Measurements from ENCODE around the gene RAB6B.

The RAB6B gene

DNA sequence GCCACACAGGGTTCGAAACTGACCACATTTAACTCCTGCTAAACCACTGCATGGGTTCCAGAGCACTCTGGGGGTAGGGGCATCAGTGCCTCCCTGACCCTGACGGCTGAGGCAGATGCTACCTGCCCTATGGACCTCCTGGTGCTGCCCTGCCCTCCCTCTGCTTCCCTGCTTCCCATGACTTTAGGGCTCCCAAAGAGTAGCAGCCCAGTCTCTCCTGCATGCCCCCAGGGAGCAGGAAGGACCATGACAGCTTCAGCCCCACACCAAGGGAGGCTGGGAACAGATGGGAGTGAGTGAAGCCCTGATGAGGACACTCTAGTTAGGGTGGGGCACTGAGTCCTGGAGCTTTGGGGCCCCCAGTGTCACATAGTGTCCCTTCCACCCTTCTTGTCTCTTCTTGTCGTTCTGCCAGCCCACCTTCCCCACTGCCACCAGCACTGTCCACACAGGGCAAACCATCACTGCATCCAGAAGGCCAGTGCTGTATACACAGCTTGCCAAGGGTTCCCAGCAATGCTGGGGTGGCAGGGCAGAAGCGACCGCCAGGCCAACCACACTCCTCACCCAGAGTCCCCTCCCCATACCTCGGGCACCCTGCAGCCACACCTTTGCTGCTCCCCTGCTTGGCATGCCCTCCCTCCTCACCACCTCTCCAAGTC is 59.1 kb downstream of the RAB6B start:
- DNase-seq (ENCODE audit: low read depth in 2 of 2): no peak

DNA sequence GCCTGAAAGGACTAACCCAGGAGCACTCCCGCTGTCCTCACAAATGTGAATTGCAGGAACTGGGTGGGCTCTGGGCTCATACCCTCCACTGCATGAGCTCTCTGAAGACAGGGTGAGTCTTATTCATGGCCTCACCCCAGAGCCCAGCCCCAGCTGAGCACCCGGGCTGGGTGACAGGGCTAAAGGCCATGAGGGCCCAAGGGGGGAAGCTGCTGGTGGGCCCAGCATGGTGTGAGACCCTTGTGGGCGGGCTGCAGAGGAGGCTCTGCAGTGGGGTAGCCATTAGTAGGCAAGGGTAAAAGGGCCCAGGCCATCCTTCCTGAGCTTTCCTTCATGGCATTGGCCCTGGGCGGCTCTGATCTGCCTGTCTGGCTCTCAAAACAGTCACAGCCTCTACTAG is 59.7 kb downstream of the RAB6B start:
- DNase-seq (ENCODE audit: low read depth in 2 of 2): no peak

DNA sequence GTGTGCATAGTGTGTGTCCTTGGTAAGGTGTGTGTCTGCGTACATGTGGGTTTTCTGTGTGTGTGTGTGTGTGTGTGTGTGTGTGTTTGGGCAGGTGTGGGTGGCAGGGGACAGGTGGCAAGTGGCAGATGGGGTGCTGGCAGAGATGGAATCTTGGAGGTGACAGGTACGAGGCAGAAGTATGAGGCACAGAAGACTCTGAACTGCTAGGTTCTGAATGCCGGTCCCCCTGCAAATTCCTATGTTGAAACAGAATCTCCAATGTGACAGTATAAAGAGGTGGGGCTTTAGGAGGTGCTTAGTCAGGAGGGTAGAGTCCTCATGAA is 60.3 kb downstream of the RAB6B start:
- DNase-seq (ENCODE audit: low read depth in 2 of 2): no peak

DNA sequence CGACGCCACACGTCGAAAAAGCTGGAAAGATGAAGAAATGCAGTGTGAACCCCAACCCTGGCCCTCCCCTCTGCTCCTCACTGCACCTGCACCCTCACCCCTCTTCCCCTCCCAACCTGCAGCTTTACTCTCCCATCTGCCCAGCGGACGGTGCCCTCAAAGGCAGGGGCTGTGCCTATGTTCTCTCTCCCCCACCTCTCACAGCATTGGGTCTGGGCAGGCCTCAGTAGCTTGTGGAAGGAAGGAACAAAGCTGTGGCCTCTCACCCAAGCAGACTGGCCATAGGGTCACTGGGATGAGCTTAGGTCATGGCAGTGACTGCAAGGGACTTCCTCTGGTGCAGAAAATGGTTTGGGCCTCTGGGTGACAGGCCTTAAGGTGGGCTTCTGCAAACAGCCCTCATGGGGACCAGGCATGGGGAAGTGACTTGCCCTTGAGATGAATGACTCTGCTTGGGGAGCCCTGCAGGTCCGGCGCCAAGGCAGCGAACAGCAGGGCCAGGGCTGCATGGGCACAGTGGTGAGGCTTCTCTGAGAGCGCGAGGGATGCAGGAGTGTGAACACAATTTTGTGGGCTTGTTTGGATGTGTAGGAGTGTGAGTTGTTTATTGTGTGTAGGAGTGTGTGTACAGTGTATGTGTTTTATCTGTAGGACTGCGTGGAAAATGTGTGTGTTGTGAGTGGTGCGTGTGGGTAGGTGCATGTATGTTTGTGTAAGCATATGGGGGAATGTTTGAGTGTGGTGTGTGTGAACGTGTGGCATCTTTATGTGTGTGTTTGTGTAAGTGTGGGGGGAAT is 60.9 kb downstream of the RAB6B start:
- DNase-seq (ENCODE audit: low read depth in 2 of 2): no peak

DNA sequence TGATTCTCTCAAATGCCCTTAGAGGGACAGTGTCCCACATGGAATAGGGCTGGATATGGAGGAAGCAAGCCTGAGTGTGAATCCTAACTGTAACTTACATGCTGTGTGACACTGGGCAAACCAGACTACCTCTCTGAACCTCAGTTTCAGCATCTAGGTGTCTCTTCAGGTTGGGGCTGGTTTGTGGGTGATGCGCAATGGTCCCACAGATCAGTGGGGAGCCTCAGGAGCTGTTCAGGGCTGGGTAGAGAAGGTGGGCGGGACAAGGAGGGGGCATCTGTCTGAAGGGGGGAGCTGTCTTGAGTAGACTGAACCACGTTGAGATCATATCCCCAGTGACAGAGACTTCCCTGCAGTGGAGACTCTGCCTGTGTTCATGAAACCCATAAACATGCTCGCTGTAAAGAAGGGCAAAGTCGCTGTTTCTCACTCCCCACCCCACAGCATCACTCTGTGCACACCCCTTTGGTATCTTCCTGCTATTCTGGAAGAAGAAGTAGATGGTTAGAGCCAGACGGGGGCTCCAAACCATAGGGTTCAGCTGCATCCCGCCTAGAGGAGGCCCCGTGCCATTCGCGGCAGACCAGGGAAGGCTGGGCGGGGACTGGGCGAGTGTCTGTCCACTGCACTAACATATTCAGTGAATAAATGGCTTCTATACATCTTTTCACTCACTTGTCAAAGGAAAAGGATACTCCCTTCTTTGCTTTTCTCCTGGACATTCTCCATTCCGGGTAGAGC is 61.6 kb downstream of the RAB6B start:
- no peak for DNase-seq (ENCODE audit: low read depth in 2 of 2)

DNA sequence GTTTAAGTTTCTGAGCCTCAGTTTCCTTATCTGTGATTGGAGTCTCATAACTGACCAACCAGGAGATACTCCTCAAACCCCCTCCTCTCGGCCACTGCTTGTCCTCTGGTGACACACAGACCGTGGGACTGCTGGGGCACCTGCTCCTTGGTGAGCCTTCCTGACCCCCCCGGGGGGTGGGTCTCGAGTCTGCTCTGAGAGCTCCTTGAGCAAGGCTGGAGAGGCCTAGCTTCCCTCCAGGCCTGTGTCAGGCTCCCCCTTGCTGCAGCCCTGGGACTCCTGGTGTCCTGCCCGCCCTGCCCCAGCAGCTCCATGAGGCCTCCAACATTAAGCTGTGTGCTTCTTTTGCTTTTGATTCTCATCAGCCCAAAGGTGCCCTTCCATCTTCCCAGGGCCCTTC is 62.4 kb downstream of the RAB6B start:
- no peak for DNase-seq (ENCODE audit: low read depth in 2 of 2)

DNA sequence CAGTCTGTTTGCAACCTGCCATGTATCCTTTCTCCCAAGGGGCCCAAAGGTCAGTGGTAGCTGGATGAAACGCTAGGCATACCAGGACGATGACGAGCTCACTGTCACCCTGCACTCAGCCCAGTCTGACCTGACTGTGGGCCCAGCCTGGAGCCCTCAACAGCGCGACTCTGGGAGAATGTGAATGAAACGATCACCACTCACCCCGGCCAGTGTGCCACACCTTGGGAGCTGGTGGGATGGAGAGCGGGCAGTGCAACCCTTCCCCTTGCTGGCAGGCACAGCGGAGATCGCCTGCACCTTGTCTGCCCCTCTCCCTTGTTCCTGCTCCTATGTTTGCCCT is 62.9 kb downstream of the RAB6B start:
- DNase-seq (ENCODE audit: low read depth in 2 of 2): no peak

DNA sequence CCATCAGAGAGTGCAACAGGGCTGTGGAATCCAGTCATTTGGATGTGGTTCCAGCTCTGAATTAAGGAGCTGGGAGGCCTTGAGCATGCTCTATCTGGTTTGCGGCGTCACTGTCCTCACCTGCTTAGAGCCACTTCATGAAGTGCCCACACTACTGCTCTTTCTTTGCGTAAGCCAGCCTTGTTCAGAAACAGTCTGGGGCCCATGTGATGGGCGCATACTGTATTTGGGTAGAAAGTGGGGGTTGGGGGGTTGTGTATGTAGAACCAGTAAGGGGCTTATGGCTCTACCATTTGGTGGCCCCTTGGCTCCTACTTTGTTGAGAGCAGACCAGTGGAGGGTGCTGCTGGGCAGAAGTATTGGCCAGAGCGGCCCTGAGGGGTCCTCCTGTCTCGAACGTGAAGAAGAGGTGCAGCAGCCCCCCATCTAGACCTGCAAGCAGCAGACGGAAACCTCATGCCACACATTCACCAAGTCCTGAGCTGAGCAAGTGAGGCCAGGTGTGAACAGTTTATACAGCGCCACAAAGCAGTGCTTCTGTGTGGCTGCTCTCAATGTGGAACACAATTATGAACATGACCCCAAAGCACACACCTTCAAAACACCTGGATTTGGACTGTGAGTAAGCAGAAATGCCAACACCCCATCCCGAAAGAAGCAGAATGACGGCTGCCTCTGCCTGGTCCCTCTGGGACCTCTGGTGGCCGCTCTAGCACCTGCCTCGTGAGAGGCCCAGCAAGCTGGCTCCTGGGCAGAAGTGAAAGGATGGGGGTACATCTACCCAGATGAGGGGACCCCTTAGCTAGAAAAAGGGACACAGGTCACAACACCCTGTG is 63.5 kb downstream of the RAB6B start:
- no peak for DNase-seq (ENCODE audit: low read depth in 2 of 2)

DNA sequence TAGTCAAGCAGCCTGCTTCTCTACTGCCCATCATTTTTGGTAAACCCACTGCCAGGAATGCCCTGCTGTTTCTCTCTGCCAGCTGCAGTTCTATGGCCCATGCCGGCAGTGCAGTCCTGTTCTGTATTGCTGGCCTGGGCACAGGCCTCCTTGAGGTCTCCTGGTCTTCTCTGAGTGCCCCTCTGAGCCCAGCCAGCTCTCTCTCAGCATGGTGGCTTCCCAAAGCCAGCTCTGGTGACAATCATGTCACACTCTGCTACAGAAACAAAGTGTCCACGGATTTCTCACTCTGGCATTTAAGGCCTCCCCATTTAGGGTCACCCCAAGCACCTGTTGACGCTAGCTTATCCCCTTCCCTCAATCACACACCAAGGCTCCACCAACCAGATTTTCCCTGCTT is 65.6 kb downstream of the RAB6B start:
- DNase-seq (ENCODE audit: low read depth in 2 of 2): no peak

DNA sequence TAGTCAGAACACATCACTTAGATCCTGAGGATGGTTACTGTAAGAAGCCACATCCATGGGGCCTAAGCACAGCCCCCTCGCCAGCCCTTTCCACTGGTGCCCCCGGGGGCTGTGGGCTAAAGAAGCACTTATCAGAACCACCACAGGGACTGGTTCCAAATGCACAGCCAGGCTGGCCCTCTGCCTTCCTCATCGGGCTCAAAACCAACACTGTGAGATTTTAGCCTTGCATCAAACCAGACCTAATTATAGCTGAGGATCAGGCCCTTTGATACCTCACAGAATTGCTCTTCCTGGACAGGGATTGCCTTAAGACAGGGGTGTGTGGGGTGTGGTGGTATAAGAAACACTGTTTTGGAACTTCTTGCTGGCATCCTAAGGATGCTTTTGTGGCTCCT is 66.4 kb downstream of the RAB6B start:
- DNase-seq (ENCODE audit: low read depth in 2 of 2): no peak

DNA sequence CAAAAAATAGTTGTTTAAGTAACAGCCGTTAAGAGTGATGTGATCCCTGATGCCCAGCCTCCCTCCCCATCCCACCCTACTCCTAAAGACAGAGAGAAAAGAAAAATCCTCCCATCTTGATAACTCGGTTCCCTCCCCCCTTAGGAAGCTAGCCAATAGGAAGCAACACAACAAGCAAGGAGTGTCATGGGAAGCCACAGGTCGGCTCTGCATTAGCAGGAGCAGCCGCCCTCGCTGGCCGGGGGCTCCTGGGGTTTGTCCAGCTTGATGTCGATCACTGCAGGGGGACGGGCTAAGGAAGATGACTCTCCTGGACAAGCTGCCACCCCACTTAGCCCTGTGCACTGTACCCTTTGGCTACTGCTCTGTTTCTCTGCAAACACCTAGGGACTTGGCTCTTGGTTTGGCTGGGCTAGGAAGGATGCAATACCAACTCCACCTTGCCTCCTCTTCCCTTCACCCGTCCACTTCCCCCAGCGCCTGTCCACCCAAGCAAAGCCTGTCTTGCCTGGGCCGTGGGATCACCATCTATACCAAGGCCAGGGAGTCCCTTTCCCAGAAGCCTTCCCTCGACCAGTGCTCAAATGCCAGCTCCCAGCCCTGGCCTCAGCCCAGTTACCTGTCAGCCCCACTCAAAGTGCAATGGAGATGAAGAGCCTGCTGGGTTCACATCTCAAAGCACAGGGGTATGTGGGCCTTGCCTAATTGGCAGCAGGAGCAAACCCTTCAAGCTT is 66.9 kb downstream of the RAB6B start:
- no peak for DNase-seq (ENCODE audit: low read depth in 2 of 2)

DNA sequence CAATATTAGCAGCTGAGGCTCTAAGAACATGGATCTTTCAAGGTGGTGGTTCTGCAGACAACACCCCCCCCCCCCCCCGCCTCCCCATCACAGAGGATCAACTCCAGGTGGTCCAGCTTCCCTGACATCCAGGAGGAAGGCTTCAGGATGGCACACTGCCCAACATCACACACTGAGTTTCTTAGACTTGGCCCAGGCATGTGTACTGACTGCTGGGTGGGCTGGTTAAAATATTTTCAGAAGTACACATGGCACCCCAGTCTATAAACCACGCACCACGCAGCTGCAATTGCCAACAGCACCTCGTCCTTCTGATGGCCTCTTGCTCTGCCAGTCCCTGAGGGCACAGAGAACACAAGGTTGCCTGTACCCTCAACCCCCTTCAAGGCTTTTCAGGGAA is 68.0 kb downstream of the RAB6B start:
- DNase-seq (ENCODE audit: low read depth in 2 of 2): no peak

DNA sequence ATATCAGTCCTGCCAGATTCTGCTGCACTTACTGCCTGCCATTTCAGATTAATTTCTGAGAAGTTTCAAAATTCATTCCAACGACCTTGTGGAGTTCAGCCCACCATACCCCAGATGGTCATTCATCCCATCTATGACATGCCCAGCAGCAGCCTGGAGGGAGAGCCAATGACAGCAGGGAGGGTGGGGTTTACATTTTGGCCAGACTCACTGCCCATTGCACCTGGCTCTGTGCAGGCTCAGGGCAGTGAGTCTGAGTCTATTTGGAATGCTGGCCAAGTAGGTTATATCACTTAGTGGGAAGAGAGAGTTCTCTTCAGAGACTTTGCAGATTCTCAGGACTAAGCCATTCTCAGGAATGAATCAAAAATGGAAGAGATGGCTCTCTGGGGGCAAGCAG is 68.5 kb downstream of the RAB6B start:
- DNase-seq (ENCODE audit: low read depth in 2 of 2): no peak

DNA sequence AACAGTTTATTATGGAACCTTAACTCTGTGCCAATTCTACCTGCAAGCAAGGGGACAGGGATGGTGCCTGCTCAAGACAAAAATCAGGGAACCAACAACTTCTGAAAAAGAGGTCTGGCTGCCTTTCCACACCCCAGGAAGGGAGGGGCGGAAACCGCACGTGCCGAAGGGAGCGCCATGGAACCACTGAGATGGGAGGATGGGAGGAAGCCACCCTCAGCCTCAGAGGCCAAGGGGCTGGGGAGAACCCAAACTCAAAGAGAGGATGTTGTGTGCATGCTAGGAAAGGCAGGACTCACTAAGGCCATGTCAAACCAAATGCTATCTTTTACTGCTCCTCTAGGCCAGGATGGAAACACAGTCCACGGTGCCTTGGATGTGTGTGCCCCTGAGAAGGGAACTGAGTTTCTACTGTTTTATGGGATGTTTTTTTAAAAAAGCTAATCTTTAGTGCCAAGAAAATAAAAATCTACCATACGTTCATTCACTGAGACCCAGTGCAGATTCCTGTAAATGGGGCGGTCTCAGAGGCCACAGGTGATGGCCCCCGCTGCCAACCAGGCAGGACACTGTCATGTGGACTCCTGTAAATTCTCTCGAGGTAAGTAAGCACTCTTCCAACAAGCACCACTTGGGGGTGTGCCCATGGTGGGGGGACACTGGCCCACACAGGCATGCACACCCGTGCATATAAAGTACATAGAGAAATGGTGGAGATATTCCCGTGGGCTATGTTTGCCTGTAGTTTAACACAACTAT is 69.5 kb downstream of the RAB6B start:
- no peak for DNase-seq (ENCODE audit: low read depth in 2 of 2)

DNA sequence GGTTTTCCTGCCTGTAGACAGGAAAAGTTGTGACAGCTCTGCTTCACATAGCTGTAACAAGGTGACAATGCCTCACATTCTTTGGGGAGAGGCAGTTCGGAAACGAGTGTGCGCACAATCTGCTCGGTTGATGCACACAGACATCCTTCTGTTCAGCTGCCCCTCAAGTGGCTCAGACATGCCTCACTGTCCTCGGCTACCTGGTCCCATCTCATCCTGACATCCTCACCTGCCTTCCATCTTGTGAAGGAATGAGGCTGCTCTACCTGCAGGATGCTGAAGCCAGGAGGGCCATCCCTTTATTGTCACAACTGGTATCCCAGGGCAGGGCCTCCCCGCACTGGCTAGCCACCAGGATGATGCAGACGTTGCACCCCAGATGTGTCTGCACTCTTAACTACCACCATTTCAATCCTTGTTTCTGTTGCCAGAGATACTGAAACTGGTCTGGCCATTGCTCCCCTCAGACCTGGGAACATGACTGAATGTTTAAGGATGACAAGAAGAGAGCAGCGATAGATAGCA is 70.7 kb downstream of the RAB6B start:
- no peak for DNase-seq (ENCODE audit: low read depth in 2 of 2)

DNA sequence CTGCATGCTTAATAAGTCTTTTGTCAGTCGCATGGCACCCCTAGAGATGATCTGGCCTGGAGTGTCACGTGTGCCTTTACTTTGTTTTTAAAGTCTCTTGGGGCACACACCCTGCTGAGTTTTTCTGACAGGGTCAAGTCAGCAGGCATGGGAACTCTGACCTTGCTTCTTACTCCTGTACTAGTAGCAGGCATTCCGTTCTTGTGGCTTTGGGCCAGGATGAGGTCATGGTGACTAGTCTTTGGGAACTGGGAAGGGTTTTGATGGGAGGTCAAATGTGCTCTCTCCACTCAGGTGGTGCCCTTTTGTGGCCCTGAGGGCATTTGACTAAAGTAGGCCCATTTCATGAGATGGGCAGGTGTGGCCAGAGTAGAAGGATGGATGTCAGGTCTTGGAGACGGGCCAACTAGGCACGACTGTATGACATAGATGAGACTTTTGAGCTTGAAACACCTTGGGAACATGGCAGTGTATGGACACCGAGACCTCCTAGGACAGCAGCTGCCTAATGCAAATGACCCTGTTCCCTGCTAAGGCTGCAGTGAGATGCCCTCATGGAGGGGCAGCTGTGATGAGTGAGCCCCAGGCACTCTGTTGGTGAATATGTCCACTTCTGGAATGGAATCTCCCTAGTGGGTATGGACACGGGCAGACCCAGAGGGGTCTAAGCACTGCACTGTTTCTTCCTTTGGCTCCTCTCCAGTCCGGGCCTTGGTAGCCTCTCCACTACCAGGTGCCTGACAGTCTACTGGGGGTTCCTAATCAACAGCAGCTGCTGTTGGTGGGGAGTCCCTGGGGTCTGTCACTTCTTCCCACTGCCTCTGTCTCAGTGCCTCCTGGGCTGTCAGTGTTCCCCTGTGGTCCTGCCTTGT is 73.7 kb downstream of the RAB6B start:
- no peak for DNase-seq (ENCODE audit: low read depth in 2 of 2)

DNA sequence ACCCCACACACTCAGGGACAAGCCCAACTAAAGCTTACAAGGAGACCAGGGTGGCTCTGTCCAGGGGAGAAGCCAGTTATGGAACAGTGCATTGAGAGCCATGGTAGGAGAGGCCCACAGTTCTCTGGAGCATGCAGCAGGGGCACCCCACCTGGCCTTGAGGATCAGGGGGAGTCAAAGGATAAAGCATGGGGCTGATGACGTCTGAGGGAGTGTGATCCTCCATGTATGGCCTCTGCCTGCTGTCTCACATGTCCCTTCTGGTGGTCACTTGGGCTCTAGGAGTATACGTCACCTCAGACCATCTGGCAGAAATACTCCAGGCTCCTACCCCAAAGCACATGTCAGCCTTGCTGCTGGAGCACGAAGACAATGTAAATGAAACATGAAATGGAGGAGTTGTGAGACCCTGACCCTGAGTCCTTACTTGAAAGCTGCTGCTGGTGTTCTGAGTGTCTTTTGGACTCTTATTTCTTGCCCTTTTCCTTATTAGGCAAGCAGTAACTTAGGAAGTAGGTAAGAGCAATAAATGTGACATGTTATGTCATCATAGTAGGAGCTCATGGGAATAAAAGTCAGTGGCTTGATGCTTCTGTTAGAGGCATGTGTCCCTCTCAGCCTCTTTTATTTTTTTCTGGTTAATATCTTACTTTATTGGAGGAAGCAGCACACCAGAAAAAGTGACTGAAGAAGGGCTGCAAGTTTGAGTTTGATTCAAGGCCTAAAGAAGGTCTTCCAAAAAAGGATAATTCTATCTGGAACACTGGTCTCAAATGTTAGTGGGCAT is 74.6 kb downstream of the RAB6B start:
- no peak for DNase-seq (ENCODE audit: low read depth in 2 of 2)

DNA sequence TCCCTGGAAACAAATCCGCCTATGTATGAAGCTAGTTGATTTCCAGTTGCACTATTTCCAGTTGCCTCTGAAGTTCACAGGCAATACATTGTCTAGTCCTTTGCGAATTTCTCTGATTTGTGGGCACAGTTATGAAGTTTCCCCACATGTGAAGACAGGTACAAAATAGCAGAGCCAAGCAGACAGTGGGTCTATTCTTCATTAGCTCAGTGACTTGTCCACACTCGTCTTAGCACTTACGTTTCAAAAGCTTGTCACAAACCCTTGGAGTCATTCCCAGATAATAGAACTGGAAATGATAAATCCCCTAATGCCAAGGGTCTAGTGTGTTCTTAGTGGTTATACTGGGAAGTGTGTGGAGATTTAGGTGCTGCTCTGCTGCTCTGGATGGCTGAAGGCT is 75.6 kb downstream of the RAB6B start:
- DNase-seq (ENCODE audit: low read depth in 2 of 2): no peak

DNA sequence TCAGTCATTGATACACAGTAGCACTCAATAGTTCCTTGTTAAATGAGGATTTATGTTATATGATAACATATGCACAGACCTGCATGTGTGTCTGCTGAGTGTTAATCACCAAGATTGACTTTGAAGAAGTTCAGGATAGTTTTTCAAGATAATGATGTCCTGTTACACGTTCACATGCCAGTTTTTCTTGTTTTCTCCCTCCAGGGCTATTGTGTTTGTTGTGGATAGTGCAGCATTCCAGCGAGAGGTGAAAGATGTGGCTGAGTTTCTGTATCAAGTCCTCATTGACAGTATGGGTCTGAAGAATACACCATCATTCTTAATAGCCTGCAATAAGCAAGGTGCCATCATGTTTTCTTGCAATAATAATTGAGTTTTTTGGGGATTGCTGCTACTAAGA is 80.3 kb downstream of the RAB6B start:
- DNase-seq (ENCODE audit: low read depth in 2 of 2): no peak

Measured in stimulated activated CD4-positive, alpha-beta T cell treated with anti-CD3 and anti-CD28 coated beads, Interleukin-12 subunit alpha, Interleukin-12 subunit beta, amount 100 ng/mL, for 24 hours (primary cell).